Ecto neural progenitor cell (in vitro differentiated cells): ENCODE data around the gene TSPAN9.

Experiments
- DNase-seq: peaks from one replicate; pipeline ENCODE4 v3.0.0-alpha.2; 2018; ENCODE audit warnings: low spot score

TSPAN9 gene

DNA sequence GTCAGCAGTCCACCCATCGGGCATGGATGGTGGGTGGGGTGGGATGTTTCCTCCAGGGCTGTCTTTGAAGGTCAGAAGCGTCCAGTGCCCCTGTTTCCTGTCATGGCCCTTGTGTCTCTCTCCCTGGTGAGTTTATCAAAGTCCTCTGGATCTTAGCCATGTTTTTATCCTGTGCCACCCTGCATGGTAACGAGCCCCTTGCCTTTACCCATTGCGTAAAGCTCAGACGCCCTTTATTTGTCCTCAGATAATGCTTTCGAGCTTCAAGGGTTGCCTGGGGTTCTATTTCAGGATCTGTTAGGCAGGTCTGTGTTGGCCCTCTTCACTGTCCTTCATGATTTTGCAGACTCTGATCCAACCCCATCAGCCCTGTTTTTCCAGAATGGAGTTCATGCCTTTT is 172.9 kb downstream of the TSPAN9 start:
- DNase-seq: no peak

GRCh38 chr12:3250576-3250975 is 173.4 kb downstream of the TSPAN9 start:
- DNase-seq: no peak

DNA sequence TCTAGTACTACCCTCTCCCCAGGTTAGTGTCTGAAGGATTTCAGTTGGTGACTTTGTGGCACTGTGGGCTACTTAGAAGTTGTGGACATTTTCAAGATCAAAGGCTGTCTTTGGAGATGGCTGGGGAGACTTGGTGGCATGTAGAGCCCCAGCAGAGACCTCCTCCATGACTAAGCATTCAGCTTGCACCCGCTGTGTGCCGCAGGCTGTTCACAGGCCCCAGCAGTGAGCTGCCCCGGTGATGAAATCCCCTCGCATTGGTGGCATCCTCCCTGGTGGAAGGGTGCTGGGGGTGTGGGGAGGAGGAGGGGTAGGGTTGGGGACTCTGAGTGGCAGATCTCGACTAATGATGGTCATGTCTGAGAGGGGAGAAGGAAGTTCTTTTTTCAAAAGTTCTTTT is 173.9 kb downstream of the TSPAN9 start:
- DNase-seq: no peak

- DNase-seq: no peak
These were observed 174.5 kb downstream of the TSPAN9 start for GRCh38 chr12:3251691-3252090.

- DNase-seq: no peak
These were observed 175.3 kb downstream of the TSPAN9 start for GRCh38 chr12:3252450-3252891.

DNA sequence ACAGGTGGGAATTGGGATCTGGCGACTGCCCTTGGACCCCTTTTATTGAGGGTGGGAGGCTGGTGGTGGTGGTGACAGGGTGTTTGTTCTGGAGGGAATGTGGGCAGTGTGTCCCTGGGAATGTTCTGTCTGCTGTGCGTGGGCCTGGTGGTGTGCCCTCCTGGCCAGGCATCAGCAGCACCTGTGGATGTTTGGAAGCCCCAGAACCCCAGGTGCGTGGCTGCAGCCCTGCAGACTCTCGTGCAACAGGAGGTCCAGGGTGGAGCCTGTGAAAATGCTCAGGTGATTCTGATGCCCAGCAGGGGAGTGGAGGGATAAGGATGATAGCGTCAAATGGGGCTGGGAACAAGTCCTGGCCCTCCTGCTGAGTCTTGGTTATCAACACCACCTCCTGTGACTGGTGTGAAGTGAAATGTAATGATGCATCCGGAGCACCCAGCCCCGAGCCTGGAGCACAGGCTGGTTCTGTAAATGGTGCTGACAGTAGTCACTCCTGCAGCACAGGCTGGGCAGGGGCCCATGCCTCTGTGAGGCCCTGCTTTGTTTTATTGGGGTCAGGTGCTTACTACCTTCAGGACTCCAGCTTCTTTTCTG is 176.6 kb downstream of the TSPAN9 start:
- DNase-seq: no peak

- DNase-seq: no peak
These were observed 177.9 kb downstream of the TSPAN9 start for GRCh38 chr12:3255057-3255456.

GRCh38 chr12:3256103-3256631 is 179.0 kb downstream of the TSPAN9 start:
- DNase-seq: no peak

DNA sequence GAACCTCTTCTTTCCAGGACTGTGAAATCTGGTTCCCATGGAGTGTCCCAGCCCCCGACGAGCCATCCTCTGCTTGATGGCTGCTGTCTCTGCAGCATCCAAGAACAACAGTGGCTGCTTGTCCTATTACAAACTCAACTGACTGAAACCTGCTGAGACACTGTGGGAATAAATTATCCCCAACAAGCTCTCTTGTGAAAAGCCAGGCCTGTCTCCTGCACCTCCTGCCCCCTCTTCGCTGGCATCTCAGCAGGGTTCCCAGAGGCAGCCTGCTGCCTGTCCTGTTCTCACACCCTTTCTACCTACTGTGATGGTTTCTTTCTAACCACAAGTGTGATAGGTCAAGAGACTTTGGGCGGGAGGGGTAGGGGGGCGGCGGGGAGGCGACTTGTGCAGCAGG is 180.2 kb downstream of the TSPAN9 start:
- no peak for DNase-seq

GRCh38 chr12:3259973-3260372 is 182.8 kb downstream of the TSPAN9 start:
- no peak for DNase-seq

DNA sequence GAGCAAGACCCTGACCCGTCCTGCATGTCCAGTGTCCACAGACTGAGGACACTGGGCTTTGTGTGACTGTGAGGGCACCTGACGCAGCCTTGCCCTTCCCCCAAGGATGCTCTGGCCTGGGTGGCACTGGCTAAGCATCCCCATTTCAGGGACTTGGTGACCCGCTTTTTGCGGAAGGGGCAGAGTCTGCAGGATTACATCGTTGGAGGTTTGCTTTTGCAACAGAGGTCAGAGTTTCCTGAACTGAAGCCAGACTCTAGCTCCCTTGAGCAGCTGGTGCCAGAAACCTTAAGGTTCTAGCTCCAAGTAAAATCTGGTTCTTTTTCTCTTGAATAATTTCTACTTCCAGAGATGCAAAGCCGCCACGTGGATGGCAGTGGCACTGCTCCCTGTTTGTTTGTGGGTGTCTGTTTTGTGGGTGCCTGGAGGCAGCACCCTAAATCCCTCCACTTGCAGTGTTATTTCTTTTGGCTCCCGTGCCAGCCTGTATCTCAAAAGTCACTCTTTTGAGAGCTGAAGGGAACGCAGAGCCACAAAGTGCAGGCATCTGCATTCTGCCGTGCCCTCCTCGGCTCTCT is 184.7 kb downstream of the TSPAN9 start:
- no peak for DNase-seq

GRCh38 chr12:3262470-3262869 is 185.3 kb downstream of the TSPAN9 start:
- no peak for DNase-seq

DNA sequence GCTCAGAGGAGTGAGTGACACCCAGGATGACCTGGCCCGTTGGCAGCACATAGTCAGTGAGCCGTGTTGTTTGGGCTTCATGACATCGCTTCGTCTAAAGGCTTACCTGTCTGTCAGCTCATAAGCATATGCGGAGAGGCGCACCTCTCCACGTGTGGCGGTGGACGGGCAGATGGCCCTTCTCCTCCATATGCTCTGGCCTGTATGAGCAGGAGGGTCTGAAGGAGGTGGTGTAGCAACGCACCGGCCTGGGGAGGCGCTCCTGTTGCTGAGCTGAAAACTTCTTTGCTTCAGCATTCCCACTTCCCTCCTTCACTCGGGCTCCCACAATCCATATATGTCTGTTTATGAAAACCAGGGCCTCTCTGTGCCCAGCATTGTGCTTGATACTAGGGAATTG is 186.1 kb downstream of the TSPAN9 start:
- no peak for DNase-seq

DNA sequence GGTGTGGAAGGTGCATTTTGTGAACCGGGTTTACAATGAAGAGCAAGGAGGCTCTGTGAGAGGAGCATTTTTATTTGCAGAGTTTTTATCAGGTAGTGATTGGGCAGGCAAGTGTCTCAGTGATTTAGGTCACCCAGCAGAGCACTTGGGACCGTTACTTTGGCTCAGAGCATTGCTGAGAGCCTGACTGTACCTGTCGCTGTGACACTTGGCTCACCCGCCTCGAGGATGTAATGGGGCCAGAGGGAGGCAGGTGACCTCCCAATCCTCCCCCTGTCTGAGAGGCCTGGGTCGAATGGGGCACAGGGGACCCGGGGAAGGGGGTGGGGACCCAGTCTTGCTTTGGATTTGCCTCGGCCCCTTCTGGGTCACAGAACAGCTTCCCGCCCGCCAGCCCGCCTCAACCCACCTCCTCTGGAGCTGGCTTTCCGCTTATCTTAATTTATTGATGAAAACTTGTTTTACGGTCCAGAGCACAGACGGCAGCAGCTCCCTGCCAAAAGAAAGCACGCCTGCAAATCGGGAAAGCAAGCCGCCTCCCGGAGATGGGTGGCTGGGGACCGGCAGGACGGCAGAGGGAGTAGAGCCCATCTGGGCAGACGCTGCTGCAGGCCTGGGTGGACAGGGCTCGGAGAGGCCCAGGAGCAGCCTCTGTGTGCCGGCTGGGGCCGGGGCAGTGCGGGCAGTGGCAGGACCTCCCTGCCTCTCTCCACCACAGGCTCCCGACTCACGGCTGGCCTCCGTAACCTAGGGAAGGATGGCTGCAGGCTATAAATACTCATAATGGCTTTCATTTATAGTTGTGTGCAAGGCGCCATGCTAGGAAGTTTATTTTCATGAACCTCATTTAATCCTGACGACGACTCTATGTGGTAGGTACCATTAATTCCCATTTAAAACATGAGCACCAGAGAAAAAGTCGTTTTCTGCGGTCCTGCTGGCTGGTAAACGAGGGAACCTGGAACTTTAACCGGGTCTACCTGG is 187.1 kb downstream of the TSPAN9 start:
- no peak for DNase-seq

- DNase-seq: no peak
These were observed 188.2 kb downstream of the TSPAN9 start for GRCh38 chr12:3265406-3265805.

DNA sequence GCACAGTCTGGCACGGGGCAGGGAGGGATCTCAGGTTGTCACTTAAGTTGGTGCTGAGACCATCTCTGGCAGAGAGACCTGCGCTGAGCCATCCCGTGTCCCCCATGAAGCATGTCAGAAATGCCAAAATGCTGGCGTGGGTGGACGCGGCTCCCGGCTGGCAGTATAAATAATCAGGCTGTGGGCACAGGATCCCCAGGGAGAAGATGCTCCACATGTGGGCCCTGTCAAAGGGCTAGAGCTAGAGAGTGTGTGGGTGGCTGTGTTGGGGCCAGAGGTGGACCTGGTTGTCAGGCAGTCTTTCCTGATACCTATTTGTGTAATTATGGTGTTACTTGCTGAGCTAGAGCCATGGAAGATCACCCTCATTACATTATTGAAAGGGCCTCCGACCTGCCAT is 189.5 kb downstream of the TSPAN9 start:
- no peak for DNase-seq

DNA sequence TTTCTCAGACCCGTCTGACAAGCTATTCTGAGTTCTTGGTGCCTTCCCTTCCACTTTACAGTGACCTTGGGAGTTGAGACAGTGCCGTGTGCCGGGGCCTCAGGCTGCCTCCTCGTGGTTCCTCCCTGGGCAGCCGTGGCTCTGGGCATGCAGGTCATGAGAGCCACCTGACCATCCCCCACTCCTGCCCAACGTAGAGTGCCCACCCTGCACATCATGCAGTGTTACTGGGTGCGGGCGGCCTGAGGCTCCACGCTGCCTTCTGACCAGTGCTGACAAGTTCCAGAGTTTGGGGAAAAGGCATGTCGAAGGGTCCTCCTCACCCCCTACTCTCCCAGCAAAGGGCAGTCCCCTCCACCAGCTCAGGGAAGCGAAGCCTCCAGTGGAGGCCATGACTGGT is 190.5 kb downstream of the TSPAN9 start:
- no peak for DNase-seq

GRCh38 chr12:3269594-3269993 is 192.4 kb downstream of the TSPAN9 start:
- no peak for DNase-seq

GRCh38 chr12:3271146-3271545 is 194.0 kb downstream of the TSPAN9 start:
- no peak for DNase-seq

GRCh38 chr12:3271639-3272038 is 194.5 kb downstream of the TSPAN9 start:
- no peak for DNase-seq

- no peak for DNase-seq
These were observed 195.8 kb downstream of the TSPAN9 start for GRCh38 chr12:3272958-3273357.

- DNase-seq: no peak
These were observed 196.3 kb downstream of the TSPAN9 start for GRCh38 chr12:3273409-3273853.

- DNase-seq: no peak
These were observed 197.5 kb downstream of the TSPAN9 start for GRCh38 chr12:3274664-3275063.
